ENCODE data around the gene ZNF860.

GRCh38 chr3:31973837-31974236 is 7.7 kb upstream of the ZNF860 start:
- TF ChIP-seq, protein P1, sequence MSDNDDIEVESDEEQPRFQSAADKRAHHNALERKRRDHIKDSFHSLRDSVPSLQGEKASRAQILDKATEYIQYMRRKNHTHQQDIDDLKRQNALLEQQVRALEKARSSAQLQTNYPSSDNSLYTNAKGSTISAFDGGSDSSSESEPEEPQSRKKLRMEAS (IDR thresholded peaks at IDR 0.05; ENCODE audit: low read depth), result no peak
- TF ChIP-seq CTCF (IDR thresholded peaks at IDR 0.05), result no peak
- no peak for TF ChIP-seq POLR2AphosphoS5 (IDR thresholded peaks at IDR 0.05; ENCODE audit: low read depth, low read length)
- TF ChIP-seq RCOR1 (IDR thresholded peaks at IDR 0.05; ENCODE audit: low read length), result no peak
- TF ChIP-seq EZH2phosphoT487 (IDR thresholded peaks at IDR 0.05; ENCODE audit: borderline replicate concordance, low read depth), result no peak
- no peak for TF ChIP-seq RXRA (IDR thresholded peaks at IDR 0.05; ENCODE audit: borderline replicate concordance, low read depth)
- TF ChIP-seq JUND (IDR thresholded peaks at IDR 0.05), result no peak
- TF ChIP-seq RFX5 (IDR thresholded peaks at IDR 0.05; ENCODE audit: low read length), result no peak
- no peak for TF ChIP-seq TEAD4 (IDR thresholded peaks at IDR 0.05; ENCODE audit: borderline replicate concordance, insufficient read depth)
- no peak for TF ChIP-seq YY1 (IDR thresholded peaks at IDR 0.05; ENCODE audit: low read depth)
- no peak for TF ChIP-seq CHD2 (IDR thresholded peaks at IDR 0.05; ENCODE audit: low read length, partially characterized antibody)
- TF ChIP-seq SIN3A (IDR thresholded peaks at IDR 0.05; ENCODE audit: borderline replicate concordance, low read depth, low read length), result no peak
